ENCODE results near the gene NLGN1.
"Not testable (repeated sequence)": the region's sequence is repeated elsewhere in the genome, so short reads cannot be mapped to it uniquely, and the experiment has no call there.

The NLGN1 gene

GRCh38 chr3:174197416-174197815 lies 799.9 kb downstream of the NLGN1 start:
- no peak for DNase-seq

- no peak for DNase-seq
Measured at GRCh38 chr3:174198199-174198598, 800.7 kb downstream of the NLGN1 start.

DNA sequence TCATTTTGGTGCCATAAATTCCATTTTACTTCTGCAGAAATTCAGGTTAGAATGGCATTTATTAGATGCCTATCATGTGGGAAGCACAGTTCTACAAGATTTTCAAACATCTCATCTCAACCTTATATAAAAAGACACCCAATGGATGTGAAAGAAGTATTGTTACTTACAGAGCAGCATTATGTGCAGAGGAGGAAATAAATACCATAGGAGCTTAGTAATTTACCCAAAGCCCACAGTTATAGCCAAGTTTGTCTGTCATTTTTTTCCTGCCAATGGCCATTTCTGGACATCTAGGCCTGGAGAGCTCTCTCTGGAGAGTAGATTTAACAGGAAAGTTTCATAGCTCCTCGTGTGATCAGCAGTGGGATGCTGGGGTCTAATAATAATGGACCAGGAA lies 802.2 kb downstream of the NLGN1 start:
- no peak for DNase-seq

GRCh38 chr3:174202116-174202515 lies 804.6 kb downstream of the NLGN1 start:
- DNase-seq, result no peak

GRCh38 chr3:174202561-174202960 lies 805.0 kb downstream of the NLGN1 start:
- no peak for DNase-seq

- DNase-seq, result no peak
Measured at GRCh38 chr3:174204765-174205164, 807.2 kb downstream of the NLGN1 start.

GRCh38 chr3:174206607-174207192 lies 809.2 kb downstream of the NLGN1 start:
- DNase-seq, result no peak

GRCh38 chr3:174208161-174208560 lies 810.6 kb downstream of the NLGN1 start:
- no peak for DNase-seq

GRCh38 chr3:174211896-174212295 lies 814.4 kb downstream of the NLGN1 start:
- not testable (repeated sequence) for DNase-seq

GRCh38 chr3:174215456-174215855 lies 817.9 kb downstream of the NLGN1 start:
- DNase-seq, result no peak

GRCh38 chr3:174216019-174216418 lies 818.5 kb downstream of the NLGN1 start:
- DNase-seq, result no peak

- DNase-seq, result no peak
Measured at GRCh38 chr3:174216946-174217718, 819.6 kb downstream of the NLGN1 start.

GRCh38 chr3:174218016-174218415 lies 820.5 kb downstream of the NLGN1 start:
- no peak for DNase-seq

- no peak for DNase-seq
Measured at GRCh38 chr3:174219738-174220137, 822.2 kb downstream of the NLGN1 start.

DNA sequence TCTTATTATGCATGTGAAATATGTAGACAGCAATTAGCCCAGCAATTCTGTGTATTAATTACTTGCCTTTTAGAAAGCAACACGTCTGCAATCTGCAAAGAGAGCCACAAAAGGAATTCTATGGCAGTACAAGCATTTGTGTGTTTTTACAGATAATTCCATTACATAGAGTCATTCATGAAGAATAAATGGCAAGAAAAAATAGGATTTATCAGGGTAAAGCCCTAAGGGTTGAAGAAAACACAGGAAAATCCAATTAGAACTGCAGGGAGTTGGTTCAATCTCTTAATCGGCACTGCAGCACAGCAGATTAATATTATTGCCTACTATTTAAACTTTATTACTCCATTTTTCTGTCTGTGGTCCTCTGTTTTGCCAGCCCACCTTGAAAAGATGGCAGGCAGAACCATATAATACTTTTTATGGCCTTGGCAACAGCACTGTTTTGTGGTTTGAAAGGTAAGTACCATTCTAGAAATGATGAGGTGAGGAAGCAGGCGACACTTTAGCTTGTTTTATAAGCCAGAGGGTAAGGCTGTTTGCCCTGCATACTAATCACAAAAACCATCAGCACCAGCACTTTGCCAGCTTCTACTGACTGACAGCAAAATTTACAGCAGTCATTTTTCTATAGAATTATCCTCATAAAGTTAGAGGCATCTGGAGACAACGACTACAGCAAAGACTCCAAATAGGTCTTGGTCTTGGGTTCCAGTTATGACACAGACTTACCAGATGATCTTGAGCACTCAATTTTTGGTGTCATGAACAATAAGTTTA lies 823.4 kb downstream of the NLGN1 start:
- DNase-seq, result no peak

DNA sequence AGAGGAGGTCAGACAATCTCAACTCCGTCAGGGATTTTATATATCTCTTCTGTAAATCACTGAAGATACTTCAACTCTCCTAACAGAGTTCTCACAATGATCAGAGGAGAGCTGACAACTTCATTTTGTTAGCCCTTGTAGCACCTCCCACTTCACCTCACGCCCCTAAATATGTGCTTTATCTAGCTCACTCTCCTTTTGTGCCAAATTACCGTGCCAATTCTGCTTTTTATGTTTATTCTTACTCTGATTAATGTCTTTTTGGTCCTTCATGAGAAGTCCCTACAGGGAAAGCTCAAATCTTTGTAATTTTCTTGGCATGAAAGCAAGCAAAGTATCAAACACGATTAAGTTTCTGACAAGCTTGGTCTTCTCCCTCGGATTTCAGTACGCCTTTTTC lies 825.5 kb downstream of the NLGN1 start:
- DNase-seq, result no peak

DNA sequence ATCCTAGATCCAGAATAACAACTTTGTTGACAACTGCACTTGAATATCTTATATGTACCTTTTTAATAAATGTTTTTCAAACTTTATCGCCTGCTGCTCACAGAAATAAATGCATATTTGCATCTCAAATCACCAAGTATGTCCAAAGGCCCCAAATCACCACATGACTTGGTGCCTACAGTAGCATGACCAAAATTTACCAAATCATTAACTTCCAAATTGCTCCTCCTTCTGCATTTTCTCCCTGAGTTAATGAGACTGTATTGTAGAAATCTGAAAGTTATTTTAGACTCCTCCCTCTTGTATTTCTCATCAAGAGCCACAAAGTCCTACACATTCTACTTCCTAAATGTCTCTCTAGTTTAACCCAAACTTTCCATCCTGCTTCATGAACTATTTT lies 826.1 kb downstream of the NLGN1 start:
- no peak for DNase-seq

DNA sequence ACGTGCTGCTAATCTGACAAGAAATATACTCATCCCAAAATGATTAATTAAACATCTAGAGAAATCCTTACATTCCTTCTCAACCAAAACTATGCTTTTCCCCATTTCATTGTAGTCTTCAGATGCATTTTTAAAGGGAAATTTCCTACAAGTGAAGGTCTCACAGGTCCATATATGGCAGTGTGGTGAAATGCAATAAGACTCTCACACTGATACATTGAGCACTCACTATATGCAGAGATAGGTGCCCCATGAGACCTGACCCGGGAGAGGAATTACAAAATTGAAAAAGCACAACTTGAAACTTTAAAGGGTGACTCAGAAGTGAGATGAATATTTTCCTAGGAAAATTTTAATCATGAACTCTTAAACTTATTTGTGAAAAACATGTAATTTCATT lies 832.4 kb downstream of the NLGN1 start:
- no peak for DNase-seq

DNA sequence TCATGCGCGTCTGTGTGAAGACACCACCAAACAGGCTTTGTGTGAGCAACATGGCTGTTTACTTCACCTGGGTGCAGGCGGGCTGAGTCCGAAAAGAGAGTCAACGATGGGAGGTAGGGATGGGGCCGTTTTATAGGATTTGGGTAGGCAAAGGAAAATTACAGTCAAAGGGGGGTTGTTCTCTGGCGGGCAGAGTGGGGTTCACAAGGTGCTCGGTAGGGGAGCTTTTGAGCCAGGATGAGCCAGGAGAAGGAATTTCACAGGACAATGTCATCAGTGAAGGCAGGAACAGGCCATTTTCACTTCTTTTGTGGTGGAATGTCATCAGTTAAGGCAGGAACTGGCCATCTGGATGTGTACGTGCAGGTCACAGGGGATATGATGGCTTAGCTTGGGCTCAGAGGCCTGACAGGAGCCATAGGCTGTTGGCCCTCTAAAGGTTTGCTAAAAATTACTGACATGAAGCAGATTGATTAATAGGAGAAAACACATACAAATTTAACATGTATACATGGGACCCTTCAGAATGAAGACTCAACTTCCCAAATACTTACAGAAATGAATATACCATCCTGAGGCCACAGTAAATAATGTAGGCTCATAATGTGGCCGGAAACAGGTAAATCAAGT lies 834.6 kb downstream of the NLGN1 start:
- not testable (repeated sequence) for DNase-seq

GRCh38 chr3:174232658-174233429 lies 835.3 kb downstream of the NLGN1 start:
- no peak for DNase-seq

DNA sequence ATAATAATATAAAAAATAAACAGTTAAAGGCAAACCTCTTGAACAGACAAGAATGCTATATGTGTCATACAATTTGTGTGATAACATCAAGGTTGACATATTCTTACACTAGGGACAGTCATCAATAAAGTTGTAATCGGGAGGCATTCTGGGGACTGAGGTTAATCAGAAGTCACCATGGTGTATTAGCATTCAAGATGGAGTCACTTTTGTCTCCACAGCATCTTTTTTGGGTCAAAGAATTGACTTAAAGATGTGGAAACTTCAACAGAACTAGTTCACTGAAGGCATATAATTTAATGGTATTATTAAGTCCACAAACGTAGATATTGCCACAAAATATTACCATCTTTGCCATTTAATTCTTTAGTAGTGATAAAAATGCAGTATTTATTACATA lies 836.0 kb downstream of the NLGN1 start:
- DNase-seq, result no peak

GRCh38 chr3:174242311-174243041 lies 844.9 kb downstream of the NLGN1 start:
- DNase-seq, result no peak
